Stimulated activated CD8-positive, alpha-beta memory T cell treated with anti-CD3 and anti-CD28 coated beads, Interleukin-15, amount 100 ng/mL, for 4 hours (primary cell): ENCODE measurements around the gene AMBP.
"Not testable (repeated sequence)": the region's sequence is repeated elsewhere in the genome, so short reads cannot be mapped to it uniquely, and the experiment has no call there.

Experiments used
- DNase-seq, 2 donors: peaks; one replicate each; pipeline ENCODE4 v3.0.0-alpha.2; 2020; ENCODE audit warnings: low read depth in 2 of 2

The AMBP gene

DNA sequence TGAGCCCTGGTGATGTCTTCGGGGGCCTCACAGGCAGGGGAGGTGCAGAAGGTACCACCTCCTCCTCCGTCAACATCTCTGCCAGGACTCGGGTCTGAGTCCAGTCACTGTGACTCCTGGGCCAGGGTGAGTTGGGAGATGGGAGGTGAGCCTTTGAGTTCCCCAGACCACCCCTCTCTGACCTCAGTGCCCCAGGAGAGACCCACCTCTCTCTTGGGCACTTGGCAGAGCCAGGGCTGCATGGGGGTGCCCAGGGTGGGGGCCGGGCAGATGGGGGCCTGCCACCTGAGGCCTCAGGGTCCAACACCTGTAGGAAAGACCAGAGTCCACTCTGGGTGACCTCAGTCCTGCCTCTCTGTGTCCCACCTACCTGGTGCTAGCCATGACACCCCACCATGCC, 14.2 kb upstream of the AMBP start:
- DNase-seq: no peak

- no peak for DNase-seq
These were observed 13.6 kb upstream of the AMBP start for GRCh38 chr9:114091711-114092110.

- DNase-seq: no peak
These were observed 12.7 kb upstream of the AMBP start for GRCh38 chr9:114090798-114091197.

DNA sequence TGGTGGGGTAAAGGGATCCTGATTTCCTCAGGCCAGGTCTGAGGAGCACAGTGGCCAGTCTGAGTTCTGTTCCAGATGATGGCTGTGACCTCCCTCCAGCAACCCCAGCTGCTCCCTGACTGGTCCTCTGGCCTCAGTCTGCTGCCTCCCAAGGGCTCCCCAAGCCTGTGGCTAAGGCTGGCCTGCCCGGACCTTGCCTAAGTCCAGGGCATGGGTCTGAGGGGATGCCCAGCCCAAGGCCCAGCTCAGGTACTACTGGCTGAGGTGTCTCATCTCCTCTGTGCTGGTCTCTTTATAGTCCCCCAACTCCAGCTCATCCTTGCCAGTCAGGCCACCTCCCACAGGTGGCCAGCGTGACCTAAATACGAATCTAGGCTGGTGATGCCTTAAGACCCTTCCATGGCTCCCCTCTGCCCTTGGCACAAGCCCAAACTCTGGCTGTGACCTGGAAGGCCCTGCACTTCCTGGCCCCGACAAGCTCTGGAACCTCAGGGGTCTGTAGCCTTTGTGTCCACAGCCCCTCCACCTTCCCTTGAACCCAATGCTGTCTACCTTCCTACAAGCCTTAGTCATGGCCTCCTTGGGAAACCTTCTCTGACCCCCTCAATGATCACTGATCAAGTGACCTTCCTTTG, 11.2 kb upstream of the AMBP start:
- DNase-seq: no peak

DNA sequence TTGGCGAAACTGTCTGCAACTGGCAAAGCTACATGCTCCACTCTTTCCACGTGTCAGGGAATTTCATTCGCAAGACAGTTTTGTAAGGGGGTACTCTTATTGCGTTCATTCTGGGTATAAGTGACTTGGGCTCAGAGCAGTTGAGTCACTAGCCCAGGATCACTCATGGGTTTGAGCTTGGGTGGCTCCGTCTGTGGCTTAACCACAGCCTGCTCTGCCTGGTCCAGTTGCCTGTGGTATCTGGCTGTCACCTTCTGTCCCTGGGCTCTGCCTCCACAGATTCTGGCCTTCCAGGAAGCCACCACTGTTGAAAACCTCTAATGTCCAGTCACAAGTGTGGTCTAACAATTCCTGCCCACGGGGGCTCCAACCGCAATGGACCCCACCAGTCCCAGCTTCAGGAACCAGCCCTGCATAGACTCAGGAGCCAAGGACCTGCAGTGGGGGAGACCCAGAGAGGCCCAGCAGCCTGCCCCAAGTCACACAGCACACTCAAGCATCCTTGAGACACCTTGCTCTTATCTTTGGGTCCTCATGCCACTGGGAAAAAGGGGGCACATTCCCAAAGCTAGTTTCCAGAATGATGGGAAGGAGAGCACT, 10.6 kb upstream of the AMBP start:
- DNase-seq: no peak

- DNase-seq: no peak
These were observed 9.6 kb upstream of the AMBP start for GRCh38 chr9:114087721-114088120.

DNA sequence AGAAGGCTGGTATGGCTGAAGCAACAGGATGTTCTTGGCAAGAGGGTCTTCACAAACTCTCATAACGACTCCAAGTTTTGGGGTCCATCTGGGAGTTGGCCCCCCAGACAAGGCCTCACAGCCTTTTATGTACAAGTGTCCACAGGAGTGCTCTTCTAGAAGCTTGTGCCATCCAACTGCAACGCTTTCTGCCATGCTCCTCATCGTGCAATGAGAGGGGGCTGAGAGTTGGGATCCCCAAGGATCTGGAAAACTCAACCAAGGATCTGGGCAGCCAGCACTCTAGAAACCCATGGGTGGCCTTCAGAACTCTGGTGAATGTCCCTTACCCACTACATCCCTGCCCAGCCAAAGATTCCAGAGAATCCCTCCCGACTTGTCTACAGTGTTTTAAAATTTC, 8.5 kb upstream of the AMBP start:
- no peak for DNase-seq

GRCh38 chr9:114086009-114086408, 7.9 kb upstream of the AMBP start:
- DNase-seq: no peak

DNA sequence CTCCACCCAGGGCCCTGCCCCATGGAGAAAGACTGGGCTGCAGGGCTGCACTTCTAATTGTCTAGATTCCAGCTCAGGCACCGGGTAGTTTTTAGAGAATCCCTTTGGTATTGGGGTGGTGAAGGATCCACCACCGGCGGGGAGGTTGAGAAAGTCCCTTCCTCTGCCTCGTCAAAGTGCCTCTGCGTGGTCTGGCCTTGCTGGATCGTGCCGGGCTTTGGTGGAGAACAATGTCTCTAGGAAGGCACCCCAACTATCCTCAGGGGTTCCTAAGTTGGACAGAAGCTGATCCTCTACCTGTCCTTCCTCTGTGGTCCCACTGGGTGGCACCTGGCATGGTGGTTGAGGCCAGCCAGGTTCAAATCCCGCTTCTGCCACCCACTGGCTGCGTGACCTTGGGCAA, 7.3 kb upstream of the AMBP start:
- DNase-seq: no peak

DNA sequence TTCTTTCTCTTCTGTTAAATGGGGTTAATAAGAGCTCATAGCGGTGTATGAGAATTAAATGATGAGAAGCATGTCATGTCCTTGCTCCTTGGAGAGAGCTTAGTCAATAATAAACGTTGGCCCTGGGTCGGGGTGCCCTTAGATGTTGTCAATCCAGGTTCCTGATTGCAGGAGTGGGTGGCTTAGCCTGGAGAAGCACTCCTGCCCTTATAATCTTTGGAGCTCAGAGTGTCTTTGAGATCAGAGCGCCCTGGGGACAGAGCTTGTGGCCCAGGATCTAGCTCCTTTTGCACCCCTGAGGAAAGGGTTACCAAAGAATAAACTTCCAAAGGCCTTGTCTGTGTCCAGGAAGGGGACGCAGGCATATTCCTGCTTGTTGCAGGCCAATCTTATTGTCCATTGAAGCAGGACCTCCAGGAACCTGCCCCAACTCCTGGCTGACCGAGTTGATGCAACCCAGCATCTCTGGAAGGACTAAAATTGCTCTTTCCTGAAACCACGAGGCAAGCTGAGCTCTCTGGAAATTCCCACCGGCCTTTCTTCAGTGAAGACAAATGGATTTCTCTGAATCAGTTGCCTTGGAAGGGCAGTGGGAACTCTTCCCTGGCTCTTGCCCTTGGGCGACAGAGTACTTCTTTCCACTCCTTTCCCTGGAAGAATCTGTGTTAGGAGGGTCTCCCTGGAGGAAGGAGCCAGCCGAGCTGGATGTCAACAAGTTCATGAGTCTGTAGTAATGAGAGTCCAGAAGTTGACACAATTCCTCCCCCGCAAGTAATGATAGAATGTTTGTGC, 6.4 kb upstream of the AMBP start:
- DNase-seq: no peak

GRCh38 chr9:114083666-114084065, 5.6 kb upstream of the AMBP start:
- DNase-seq: no peak

- DNase-seq: not testable (repeated sequence)
These were observed 4.8 kb upstream of the AMBP start for GRCh38 chr9:114082763-114083412.

GRCh38 chr9:114082017-114082762, 4.1 kb upstream of the AMBP start:
- peak; percentile 31 to 60 for DNase-seq

DNA sequence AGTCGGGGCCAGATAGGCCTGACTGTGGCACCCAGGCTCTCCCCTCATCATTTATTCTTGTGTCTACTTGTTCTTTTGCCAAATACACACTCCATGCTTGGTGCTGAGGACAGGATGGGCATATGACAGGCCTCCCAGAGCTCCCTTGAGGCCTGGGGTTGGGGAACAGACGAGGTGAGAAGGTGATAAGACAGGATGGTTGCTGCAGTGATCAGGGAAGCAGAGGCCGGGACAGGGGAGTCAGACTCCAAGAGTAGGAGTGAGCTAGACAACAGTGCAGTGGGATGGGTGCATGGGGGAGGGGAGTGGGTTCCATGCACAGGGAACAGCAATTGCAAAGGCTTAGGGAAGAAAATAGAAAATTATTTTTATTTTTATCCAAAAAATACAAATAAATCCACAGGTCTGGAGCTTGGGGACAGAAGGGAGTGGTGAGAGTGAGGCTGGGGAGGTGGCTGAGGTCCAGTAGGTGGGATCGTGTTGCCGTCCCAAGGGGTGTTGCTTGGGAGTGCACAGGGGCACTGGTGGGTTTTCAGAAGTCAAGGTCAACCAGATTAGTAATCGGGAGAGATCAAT, 3.4 kb upstream of the AMBP start:
- no peak for DNase-seq

DNA sequence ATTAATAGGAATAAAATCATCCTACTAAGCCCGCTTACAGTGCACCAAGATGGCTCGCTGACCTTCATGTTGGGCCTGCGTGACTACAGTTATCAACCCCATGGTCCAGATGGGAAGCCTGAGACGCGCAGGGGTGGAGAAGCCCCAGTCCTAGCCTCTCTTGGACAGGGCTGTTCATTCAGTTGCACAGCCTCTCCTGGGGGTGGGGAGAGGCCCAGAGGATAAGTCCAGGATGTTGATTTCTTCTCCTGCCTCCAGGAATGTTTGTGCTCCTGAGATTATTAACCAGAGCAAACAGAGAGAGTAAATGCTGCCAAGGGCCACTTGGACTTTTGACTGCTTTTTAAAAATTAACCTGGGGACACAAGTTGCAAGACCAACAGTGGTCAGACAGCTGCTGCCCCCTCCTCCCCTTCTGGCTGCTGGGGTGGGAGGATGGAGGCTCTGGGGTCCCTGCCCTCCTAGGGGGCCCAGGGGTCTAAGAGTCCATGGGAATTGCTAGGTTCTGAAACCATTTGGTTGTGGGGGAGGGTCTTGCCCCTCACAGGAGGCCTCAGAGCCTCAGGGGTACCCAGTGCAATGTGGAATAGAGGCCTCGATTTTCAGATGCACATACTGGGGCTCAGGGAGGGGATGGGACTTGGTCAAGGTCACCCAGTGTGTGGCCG, 2.8 kb upstream of the AMBP start:
- DNase-seq: no peak

- DNase-seq: no peak
These were observed 2.2 kb upstream of the AMBP start for GRCh38 chr9:114080195-114080772.

- no peak for DNase-seq
These were observed 669 bp upstream of the AMBP start for GRCh38 chr9:114078781-114079156.

DNA sequence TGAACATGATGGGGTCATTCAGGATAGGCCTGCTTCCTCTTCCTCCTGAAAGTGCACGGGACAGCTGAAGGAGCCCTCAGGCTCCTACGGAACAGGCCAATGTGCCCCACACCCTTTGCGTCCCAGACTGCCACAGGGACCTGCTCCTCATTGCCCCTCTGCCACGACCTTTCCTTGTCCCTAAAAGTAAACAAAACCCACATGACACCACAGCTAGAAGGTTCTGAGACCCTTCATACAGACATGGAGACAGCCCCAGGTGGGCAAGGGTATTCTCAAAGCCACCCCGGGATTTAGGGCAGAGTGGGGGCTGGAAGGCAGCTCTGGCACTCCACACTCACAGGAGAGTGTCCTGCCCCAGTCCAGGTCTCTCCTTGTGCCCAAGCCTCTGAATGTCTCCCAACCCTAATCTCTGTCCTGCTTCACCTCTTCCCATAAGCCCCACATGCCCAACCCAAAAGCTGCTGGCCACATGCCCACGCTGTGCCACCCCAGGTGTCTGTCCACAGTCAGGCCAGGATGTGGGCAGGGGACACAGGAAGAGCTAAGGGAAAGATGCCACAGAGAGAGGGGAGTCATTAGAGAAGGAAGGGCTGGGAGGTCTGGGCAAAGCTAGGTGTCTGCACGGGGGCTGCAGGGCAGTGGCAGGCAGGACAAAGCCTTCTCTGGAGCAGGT, 800 bp downstream of the AMBP start:
- DNase-seq: no peak

GRCh38 chr9:114076237-114077161, 1.6 kb downstream of the AMBP start:
- DNase-seq: no peak
